Retinal pigment epithelial cell (primary cell): Measurements from ENCODE around the gene MACC1.

Source experiments
- DNase-seq: peaks from one replicate; pipeline ENCODE4 v3.0.0-alpha.2; 2010; ENCODE audit warnings: low read depth
- H3K4me3 ChIP-seq: 2 replicates; pipeline ENCODE4 v1.5.1; 2011; ENCODE audit warnings: mild to moderate bottlenecking, low read length, control low read depth, moderate library complexity
- CTCF ChIP-seq: conservative IDR thresholded peaks from 2 replicates; pipeline ENCODE4 v1.5.1; 2011; ENCODE audit warnings: low read depth, low read length, control low read depth, inconsistent platforms

MACC1 gene

GRCh38 chr7:20173828-20174227 lies 43.4 kb downstream of the MACC1 start:
- H3K4me3 ChIP-seq = no peak overlapping the region
- TF ChIP-seq CTCF = no peak
- no peak for DNase-seq

- H3K4me3 ChIP-seq = no peak overlapping the region
- TF ChIP-seq CTCF = peak; percentile 90
- DNase-seq = peak; percentile 39
These were observed 44.3 kb downstream of the MACC1 start for GRCh38 chr7:20172736-20173334.

GRCh38 chr7:20170633-20171032 lies 46.6 kb downstream of the MACC1 start:
- DNase-seq = no peak
- H3K4me3 ChIP-seq = no peak overlapping the region
- no peak for TF ChIP-seq CTCF

GRCh38 chr7:20165146-20165510 lies 52.1 kb downstream of the MACC1 start:
- no peak for DNase-seq
- H3K4me3 ChIP-seq = no peak overlapping the region

GRCh38 chr7:20164425-20165145 lies 52.6 kb downstream of the MACC1 start:
- no peak overlapping the region for H3K4me3 ChIP-seq
- no peak for TF ChIP-seq CTCF
- DNase-seq = no peak

More at GRCh38 chr7:20165146-20165510, 52.1 kb downstream of the MACC1 start:
- TF ChIP-seq CTCF = no peak

- H3K4me3 ChIP-seq = no peak overlapping the region
- no peak for TF ChIP-seq CTCF
- DNase-seq = no peak
These were observed 54.5 kb downstream of the MACC1 start for GRCh38 chr7:20162665-20163064.

- no peak for TF ChIP-seq CTCF
- DNase-seq = no peak
- H3K4me3 ChIP-seq = no peak overlapping the region
These were observed 57.9 kb downstream of the MACC1 start for GRCh38 chr7:20159226-20159747.
